ENCODE measurements around the gene CDCA8. TPM values are rescaled to one million over a fixed set of nuclear protein-coding genes. Genes with fewer than 3 reads are reported as not detected.

The CDCA8 gene
- total RNA-seq, 1 experiment from 2014 or later: 57.9 TPM

- Histone ChIP-seq H3F3A (ENCODE audit: insufficient read depth, low read depth) (no peaks in the 10 kb centered on the region; the same call in 1 of the 2 replicates), H3K4me2 (peak overlapping the region; percentile 95), H3K9me2 (ENCODE audit: insufficient read depth) (no peaks in the 10 kb centered on the region), H3K79me2 (ENCODE audit: low read depth) (peaks cover 60% of the 10 kb centered on the region), H3K36me3 (ENCODE audit: low read depth) (peaks cover 17% of the 10 kb centered on the region), H3K4me3 (peak overlapping the region; percentile 89), H3K9me3 (ENCODE audit: insufficient read depth, low read depth) (no peaks in the 10 kb centered on the region), H2AFZ (peak overlapping the region; percentile 96), H4K20me1 (ENCODE audit: insufficient read depth) (no peaks in the 10 kb centered on the region), H3K27me3 (ENCODE audit: insufficient read depth, low read depth) (no peaks in the 10 kb centered on the region), H3K27ac (no peak overlapping the region), H3K4me1 (replicated peaks; ENCODE audit: insufficient read depth) (peaks cover 21% of the 10 kb centered on the region)
- intact Hi-C loops (cut with micrococcal nuclease; ENCODE audit: unreplicated experiment): loop anchor here (1.0 to 10.0 kb wide), 7 partner anchors 63 to 1337 kb away; partner anchors contain the start of genes MTF1, UTP11 and YRDC
- no TSS peak for BruUV-seq (replicated peaks)
- POLR2A ChIA-PET (ENCODE audit: unreplicated experiment): interaction anchor here (0.6 to 1.2 kb wide), 7 partner anchors 27 to 1425 kb away, joined by 4 to 10 read pairs (median 6); partner anchors contain the start of genes C1orf122, OSCP1 and YRDC
- CTCF ChIA-PET: interaction anchor here (0.5 to 1.1 kb wide), 3 partner anchors 93 to 259 kb away, joined by 3 to 4 read pairs (median 3); no protein-coding TSS in a partner anchor
- peak; percentile 53 to 57 for DNase-seq
- no peak for TF ChIP-seq EZH2 (IDR thresholded peaks at IDR 0.05; ENCODE audit: low read depth)
- TF ChIP-seq, protein P1, sequence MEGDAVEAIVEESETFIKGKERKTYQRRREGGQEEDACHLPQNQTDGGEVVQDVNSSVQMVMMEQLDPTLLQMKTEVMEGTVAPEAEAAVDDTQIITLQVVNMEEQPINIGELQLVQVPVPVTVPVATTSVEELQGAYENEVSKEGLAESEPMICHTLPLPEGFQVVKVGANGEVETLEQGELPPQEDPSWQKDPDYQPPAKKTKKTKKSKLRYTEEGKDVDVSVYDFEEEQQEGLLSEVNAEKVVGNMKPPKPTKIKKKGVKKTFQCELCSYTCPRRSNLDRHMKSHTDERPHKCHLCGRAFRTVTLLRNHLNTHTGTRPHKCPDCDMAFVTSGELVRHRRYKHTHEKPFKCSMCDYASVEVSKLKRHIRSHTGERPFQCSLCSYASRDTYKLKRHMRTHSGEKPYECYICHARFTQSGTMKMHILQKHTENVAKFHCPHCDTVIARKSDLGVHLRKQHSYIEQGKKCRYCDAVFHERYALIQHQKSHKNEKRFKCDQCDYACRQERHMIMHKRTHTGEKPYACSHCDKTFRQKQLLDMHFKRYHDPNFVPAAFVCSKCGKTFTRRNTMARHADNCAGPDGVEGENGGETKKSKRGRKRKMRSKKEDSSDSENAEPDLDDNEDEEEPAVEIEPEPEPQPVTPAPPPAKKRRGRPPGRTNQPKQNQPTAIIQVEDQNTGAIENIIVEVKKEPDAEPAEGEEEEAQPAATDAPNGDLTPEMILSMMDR (conservative IDR thresholded peaks at IDR 0.05): no peak
Measured at GRCh38 chr1:37691497-37692077, 729 bp upstream of the CDCA8 start.

- H3K9me3 ChIP-seq (ENCODE audit: insufficient read depth, low read depth): no peaks in the 10 kb centered on the region
- CTCF ChIA-PET: interaction anchor here (0.7 kb wide), 1 partner anchor 240 kb away, joined by 5 read pairs; no protein-coding TSS in a partner anchor
- POLR2A ChIA-PET (ENCODE audit: unreplicated experiment): no interaction called here
Measured at GRCh38 chr1:37692834-37693175, 489 bp downstream of the CDCA8 start.

GRCh38 chr1:37697090-37697489 lies 4.8 kb downstream of the CDCA8 start:
- ChIA-PET POLR2A (ENCODE audit: unreplicated experiment) (no interaction called here), CTCF (no interaction called here)
- Histone ChIP-seq H3F3A (ENCODE audit: insufficient read depth, low read depth) (no peaks in the 10 kb centered on the region), H3K9me3 (ENCODE audit: insufficient read depth, low read depth) (no peaks in the 10 kb centered on the region), H3K27ac (no peak overlapping the region), H3K4me2 (no peak overlapping the region), H3K79me2 (ENCODE audit: low read depth) (peaks cover 33% of the 10 kb centered on the region), H3K4me3 (no peak overlapping the region), H4K20me1 (ENCODE audit: insufficient read depth) (peaks cover 8% of the 10 kb centered on the region; the same call in 1 of the 2 replicates), H3K27me3 (ENCODE audit: insufficient read depth, low read depth) (no peaks in the 10 kb centered on the region), H2AFZ (no peak overlapping the region), H3K4me1 (replicated peaks; ENCODE audit: insufficient read depth) (peaks cover 8% of the 10 kb centered on the region; the same call in 1 of the 2 replicates), H3K36me3 (ENCODE audit: low read depth) (peaks cover 44% of the 10 kb centered on the region), H3K9me2 (ENCODE audit: insufficient read depth) (no peaks in the 10 kb centered on the region)
- intact Hi-C loops (cut with micrococcal nuclease; ENCODE audit: unreplicated experiment): loop anchor here (10.0 kb wide), 2 partner anchors 58 to 1342 kb away; no protein-coding TSS in a partner anchor
- TF ChIP-seq, protein P1 (conservative IDR thresholded peaks at IDR 0.05): no peak
- TF ChIP-seq EZH2 (IDR thresholded peaks at IDR 0.05; ENCODE audit: low read depth): no peak
- no peak for DNase-seq
- BruUV-seq (replicated peaks): no TSS peak

More at GRCh38 chr1:37692834-37693175, 489 bp downstream of the CDCA8 start:
- Histone ChIP-seq H3K79me2 (ENCODE audit: low read depth) (peaks cover 64% of the 10 kb centered on the region), H3K27me3 (ENCODE audit: insufficient read depth, low read depth) (no peaks in the 10 kb centered on the region), H4K20me1 (ENCODE audit: insufficient read depth) (peaks cover 5% of the 10 kb centered on the region; the same call in 1 of the 2 replicates), H3F3A (ENCODE audit: insufficient read depth, low read depth) (no peaks in the 10 kb centered on the region; the same call in 1 of the 2 replicates), H3K36me3 (ENCODE audit: low read depth) (peaks cover 29% of the 10 kb centered on the region), H2AFZ (peak overlapping the region; percentile 96), H3K4me1 (replicated peaks; ENCODE audit: insufficient read depth) (peaks cover 21% of the 10 kb centered on the region), H3K4me3 (peak overlapping the region; percentile 89), H3K9me2 (ENCODE audit: insufficient read depth) (no peaks in the 10 kb centered on the region), H3K27ac (no peak overlapping the region), H3K4me2 (peak overlapping the region; percentile 95)
- no peak for TF ChIP-seq EZH2 (IDR thresholded peaks at IDR 0.05; ENCODE audit: low read depth)
- TF ChIP-seq, protein P1 (conservative IDR thresholded peaks at IDR 0.05): no peak
- intact Hi-C loops (cut with micrococcal nuclease; ENCODE audit: unreplicated experiment): loop anchor here (1.0 to 10.0 kb wide), 6 partner anchors 62 to 1338 kb away; partner anchors contain the start of genes MTF1, UTP11 and YRDC
- BruUV-seq (replicated peaks): no TSS peak
- no peak for DNase-seq

Measured in PC-9 (cell line).